Keratinocyte (primary cell): ENCODE data around the gene METTL8.

Source experiments
- EZH2 ChIP-seq: IDR thresholded peaks from one replicate; pipeline ENCODE4 v1.6.1; 2012; ENCODE audit warnings: inconsistent platforms, mild to moderate bottlenecking, low read length, moderate library complexity
- TF ChIP-seq, protein P1 (sequence below), 3 experiments: IDR thresholded peaks in 1 of 3; conservative IDR thresholded peaks in 1 of 3; optimal IDR thresholded peaks in 1 of 3; 2 replicates in 2 of 3; 3 replicates in 1 of 3; pipeline versions ENCODE3 to v1.5.1; 2011; ENCODE audit warnings: low read length in 3 of 3, mild to moderate bottlenecking in 3 of 3, moderate library complexity in 2 of 3, control low read depth in 1 of 3, inconsistent platforms in 1 of 3; ENCODE audit not compliant: insufficient read depth in 2 of 3; ENCODE audit errors: extremely low read depth in 1 of 3

DNA sequence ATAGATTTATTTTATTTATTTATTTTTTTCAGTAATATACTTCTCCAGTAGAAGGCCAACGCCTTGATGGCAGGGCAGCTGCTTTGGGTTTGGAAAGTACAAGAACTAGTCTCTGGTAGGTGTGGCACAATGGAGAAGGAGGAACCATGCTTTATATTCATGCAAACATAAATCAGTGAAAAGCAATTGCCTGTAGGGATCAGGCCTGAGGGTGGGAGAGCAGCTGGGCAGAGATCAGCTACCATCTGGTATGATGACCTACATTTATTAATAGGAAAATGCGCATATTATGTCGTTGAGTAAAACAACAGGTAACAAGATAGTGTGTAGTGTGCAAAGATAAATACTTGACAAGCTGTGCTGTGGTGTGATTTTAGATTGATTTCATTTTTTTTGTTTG lies 152.7 kb downstream of the METTL8 start:
- TF ChIP-seq, protein P1, sequence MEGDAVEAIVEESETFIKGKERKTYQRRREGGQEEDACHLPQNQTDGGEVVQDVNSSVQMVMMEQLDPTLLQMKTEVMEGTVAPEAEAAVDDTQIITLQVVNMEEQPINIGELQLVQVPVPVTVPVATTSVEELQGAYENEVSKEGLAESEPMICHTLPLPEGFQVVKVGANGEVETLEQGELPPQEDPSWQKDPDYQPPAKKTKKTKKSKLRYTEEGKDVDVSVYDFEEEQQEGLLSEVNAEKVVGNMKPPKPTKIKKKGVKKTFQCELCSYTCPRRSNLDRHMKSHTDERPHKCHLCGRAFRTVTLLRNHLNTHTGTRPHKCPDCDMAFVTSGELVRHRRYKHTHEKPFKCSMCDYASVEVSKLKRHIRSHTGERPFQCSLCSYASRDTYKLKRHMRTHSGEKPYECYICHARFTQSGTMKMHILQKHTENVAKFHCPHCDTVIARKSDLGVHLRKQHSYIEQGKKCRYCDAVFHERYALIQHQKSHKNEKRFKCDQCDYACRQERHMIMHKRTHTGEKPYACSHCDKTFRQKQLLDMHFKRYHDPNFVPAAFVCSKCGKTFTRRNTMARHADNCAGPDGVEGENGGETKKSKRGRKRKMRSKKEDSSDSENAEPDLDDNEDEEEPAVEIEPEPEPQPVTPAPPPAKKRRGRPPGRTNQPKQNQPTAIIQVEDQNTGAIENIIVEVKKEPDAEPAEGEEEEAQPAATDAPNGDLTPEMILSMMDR (optimal IDR thresholded peaks at IDR 0.05 in 1 of 3, IDR thresholded peaks at IDR 0.05 in 1 of 3, conservative IDR thresholded peaks at IDR 0.05 in 1 of 3; ENCODE audit: extremely low read depth in 1 of 3, insufficient read depth in 2 of 3, low read length in 3 of 3) = no peak
- no peak for TF ChIP-seq EZH2
